Activated T-cell treated with anti-CD3 and anti-CD28 coated beads for 48 hours (primary cell): ENCODE measurements around the gene KRTAP5-6.
"Not testable (repeated sequence)": the region's sequence is repeated elsewhere in the genome, so short reads cannot be mapped to it uniquely, and the experiment has no call there.

Experiments
- DNase-seq: peaks from one replicate; pipeline ENCODE4 v3.0.0-alpha.2; 2020; ENCODE audit warnings: low read depth

The KRTAP5-6 gene

DNA sequence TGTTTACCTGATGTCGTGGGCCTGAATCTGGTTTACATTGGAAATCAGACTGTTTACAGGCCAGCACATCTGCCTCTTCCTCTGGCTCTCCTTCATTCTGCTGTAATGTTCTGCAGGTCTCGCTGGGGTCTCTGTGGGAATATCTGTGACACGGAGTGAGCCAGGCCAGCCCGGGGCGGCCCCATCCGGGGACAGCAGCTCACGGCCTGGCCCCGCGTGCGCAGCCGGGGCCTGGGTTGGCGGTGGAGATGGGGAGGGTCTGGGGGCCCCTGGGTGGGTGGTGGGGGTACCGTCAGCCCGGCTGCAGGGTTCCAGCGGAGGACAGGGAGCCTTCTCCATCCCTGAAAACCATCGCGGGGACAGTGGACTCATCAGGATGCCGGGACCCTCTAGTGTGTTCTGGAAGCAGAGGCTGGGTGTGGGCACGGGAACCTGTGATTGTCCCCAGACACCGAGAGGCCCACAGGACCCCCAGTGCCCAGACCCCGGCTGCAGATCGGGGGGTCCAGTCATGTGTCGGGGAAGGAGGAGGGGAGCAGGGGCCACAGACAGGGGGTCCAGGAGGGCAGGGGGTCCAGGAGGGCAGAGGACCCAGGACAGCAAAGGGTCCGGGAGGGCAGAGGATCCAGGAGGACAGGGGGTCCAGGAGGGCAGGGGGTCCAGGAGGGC, 13.0 kb upstream of the KRTAP5-6 start:
- DNase-seq = not testable (repeated sequence)

DNA sequence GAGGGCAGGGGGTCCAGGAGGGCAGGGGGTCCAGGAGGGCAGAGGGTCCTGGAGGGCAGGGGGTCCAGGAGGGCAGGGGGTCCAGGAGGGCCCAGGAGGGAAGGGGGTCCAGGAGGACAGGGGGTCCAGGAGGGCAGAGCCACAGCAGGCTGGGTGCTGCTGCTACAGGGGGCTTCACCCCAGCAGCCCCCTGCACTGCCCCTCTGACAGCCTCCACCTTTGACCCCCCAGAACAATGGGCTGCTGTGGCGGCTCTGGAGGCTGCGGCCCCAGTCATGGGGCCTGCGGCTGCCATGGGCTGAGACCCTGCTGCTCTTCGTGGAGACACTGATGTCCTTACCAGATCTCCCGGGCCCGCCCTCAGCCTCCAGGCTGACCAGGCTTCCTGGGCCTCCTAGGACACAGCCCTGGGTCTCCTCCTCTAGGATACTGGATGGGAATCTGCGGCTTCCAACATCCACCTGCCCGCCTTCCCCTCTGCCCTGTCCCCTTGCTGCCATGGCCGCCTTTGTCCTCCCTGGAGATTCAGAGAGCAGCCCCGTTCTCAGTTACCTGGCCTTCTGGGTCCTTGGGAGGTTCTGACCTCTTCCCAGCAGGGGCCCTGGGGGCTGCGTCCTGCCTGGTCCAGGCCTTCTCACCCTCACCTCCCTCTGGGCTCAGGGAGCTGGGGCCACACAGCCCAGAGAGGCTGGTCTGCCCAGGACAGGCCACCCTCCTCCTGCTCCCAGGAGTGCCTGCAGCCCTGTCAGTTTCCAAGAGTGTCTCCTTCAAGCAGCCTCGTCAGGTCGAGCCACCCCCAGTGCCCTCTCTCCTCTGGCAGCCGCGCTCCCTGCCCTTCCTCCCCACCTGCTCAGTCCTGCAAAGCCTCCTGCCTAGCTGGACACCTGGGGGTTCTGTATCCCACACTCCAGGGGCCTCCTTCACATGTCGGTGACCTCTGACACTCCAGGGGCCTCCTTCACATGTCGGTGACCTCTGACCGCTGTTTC, 11.8 kb upstream of the KRTAP5-6 start:
- DNase-seq = not testable (repeated sequence)

DNA sequence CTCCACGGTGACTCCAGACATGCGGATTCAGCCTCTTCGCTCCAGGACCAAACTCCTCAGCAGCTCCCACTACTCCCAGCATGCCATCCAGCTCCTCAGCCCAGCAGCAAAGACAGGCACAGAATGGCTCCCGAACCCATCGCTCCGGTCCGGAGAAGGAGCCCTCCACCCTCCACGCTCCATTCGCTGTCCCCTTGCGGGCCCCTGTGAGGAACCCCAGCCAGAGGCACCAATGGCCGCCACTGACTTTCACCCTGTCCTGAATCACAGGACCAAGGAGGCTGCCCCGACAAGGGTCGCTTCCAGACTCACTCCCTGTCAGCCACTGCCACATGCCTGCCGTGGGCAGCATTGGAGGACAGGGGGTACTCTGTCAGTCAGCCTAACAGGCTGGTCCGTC, 10.8 kb upstream of the KRTAP5-6 start:
- not testable (repeated sequence) for DNase-seq

DNA sequence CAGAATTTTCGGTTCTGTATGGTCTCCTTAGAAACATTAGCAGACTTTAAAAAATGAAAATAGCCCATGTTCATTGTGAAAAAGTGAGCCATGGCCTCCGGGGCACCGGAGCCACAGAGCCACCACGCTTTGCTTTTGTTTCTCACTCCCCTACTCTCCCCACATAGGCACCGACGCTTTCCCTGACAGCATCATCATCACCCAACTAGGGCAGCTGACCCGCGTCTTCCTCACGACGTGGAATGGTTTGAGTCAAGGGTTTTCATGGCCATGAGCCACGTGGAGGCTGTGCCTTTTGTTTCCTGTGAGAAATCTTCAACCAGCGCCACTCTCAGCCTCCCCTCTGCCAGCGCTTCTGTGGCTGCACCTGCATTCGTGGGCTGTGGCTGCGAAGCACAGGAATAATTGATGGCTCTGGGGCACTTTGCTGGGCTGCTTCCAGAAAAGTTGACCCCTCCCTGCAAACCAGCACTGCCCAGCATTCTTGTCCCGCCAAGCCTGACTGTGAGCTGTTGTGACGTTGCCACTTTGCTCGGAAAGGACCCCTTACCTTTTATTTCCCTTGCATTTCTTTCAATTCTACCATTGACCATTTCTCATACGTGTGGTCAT, 8.6 kb upstream of the KRTAP5-6 start:
- not testable (repeated sequence) for DNase-seq

DNA sequence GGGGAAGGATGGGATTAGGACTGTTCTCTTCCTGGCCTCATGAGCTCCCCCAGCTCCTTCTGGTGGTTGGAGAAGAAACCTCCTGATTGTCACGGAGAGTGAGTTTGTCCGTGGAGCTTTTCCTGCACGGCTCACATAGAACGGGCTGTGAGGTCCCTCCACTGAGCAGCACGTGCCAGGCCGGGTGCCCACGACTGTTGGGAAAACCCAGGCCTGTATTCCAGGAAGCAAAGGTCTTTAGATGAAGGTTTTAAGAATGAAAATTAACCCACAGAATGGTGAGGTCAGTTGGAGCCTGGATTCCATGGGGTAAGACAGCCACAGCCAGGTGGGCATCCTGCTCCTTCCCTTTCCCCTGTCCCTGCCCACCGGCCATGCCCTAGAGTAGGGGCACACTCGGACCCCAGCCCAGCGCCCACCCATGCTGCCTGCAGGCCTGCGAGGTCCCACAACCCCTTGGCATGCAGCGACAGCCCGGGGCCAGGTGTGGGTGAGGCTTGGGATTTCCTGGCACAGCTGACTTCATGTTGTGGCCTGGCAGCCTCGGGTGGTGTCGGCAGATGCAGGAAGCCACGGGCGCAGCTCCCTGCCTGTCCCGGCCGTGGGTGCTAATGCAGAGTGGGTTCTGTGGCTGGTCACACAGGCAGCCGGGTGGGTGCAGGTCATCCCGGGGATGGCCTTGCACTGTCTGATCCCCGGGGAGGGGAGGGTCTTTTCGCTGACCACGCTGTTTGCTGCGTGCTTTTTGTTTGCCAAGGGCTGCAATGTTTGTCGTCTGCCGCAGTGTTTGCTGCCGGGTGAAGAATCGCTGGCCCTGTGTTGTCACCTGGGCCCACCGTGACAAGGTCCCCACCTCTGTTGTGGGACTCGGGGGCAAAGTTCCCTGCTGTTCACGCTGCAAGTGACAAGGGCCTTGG, 7.5 kb upstream of the KRTAP5-6 start:
- not testable (repeated sequence) for DNase-seq

DNA sequence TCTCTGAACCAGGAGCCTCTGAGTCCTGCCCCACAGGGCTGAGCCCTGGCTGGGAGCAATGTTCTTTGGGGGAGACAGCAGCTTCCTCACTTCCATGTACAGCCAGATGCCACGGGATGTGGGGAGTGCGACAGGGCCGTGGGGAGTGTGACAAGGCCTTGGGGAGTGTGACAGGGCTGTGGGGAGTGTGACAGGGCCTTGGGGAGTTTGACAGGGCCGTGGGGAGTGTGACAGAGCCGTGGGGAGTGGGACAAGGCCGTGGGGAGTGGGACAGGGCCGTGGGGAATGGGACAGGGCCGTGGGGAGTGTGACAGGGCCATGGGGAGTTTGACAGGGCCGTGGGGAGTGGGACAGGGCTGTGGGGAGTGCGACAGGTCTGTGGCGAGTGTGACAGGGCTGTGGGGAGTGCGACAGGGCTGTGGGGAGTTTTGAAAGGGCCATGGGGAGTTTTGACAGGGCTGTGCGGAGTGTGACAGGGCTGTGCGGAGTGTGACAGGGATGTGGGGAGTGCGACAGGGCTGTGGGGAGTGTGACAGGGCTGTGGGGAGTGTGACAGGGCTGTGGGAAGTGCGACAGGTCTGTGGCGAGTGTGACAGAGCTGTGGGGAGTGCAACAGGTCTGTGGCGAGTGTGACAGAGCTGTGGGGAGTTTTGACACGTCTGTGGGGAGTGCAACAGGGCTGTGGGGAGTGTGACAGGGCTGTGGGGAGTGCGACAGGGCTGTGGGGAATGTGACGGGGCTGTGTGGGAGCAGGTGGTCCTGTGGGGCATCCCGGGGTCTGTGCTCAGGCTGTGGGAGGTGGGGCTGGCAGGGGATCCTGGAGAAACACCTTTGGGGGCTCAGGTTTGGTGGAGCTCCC, 6.6 kb upstream of the KRTAP5-6 start:
- DNase-seq = no peak

DNA sequence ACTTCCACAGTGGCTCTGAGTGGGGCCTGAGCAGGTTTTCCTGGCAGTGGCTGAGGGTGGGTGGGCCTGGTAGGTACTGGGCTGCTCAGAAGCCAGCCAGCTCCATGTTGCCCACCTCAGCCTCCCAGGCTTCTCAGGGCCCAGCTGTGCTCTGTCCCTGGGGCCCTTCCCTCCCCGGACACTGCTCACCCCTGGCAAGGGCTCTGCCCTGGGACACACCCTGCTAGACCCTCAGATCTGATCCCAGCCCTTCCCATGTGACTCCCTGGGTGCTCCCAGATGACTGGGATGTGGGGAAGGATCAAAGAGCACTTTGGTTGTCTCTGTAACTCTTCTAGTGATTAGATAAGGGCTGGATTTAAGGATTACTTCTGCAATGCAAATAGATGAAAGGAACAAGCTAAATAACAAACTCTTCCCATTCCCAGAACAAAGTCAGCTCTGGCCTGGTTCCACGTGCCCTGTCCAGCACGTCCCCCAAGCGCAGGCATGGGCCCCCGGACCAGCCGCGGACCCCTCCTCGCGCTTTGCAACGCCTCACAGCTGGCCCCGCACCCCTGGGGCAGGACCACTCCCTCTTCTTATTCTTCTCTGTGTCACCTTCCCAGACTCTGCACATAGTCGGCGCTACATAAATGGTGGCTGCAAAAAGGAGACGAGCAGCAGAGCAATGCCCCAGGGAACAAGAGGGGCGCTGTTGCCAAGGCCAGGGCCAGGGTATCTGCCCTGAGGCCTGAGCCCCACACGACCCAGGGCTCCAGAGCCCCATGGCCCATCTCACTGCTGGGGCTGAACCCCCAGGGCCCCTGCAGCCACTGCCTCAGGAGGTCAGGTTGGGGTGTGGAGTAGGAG, 5.7 kb upstream of the KRTAP5-6 start:
- DNase-seq = no peak

DNA sequence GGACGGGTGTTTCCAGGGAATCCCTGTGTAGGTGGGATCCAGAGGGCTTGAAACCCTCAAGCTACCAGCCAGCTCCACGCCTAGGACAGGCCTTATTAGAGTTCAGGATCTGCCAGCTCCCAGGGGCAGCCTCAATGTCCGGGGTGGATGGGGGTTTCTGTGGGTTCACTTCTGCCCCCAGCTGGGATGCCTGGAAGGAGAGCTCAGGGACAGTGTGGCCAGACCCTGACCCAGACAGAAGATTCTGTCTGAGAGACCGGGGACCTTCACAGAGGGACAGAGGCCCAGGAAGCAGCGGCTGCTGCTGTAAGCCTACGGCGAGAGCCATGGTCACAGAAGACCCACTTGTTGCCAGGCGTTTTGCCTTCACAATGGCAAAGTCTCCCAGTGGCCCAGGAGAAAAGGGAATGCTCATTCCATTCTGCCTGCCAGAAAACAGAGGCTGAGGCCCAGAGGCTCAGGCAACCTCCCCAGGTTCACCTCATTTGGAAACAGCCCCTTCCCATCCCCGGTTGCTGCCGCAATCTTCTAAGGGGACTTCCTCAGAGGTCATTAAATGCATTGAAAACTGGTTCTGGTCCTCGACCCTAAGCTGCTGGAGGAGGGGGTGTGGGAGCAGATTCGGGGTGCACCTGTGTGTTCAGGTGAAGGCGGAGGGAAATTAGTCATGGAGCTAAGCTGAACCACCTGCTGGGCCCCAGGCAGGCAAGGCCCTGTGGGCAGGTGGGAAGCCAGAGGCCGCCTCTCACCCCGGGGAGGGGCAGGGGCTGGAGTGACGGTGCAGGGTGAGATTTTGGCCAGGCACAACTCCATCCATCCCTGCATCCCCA, 4.9 kb upstream of the KRTAP5-6 start:
- no peak for DNase-seq

DNA sequence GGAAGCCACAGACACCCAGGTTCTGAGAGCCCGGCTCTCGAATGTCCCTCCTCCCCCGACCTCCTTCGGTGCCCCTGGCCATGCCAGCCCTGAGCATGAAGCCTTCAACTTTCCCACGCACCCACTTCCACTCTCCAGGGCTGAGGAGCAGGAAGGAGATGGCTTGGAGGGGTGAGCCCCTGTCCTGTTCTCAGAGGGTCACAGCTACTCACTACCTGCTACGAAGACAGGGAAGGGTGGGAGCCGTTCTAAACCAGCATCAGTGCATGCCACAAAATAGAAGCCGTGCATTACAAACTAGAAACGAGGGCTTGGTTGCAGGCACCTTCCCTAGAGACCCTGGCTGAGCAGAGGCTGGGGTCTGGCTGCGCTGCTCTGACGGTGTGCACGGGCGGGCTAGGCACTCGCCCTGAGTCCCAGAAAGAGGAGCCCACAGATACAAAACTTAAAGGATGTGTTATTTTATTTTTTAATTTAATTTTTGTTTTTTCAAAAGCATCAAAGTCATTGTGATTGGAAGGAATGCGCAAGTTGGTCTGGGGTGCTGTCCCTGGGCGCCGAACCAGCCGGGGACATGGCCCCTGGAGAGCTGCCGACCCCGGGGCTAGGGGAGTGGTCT, 4.2 kb upstream of the KRTAP5-6 start:
- no peak for DNase-seq

DNA sequence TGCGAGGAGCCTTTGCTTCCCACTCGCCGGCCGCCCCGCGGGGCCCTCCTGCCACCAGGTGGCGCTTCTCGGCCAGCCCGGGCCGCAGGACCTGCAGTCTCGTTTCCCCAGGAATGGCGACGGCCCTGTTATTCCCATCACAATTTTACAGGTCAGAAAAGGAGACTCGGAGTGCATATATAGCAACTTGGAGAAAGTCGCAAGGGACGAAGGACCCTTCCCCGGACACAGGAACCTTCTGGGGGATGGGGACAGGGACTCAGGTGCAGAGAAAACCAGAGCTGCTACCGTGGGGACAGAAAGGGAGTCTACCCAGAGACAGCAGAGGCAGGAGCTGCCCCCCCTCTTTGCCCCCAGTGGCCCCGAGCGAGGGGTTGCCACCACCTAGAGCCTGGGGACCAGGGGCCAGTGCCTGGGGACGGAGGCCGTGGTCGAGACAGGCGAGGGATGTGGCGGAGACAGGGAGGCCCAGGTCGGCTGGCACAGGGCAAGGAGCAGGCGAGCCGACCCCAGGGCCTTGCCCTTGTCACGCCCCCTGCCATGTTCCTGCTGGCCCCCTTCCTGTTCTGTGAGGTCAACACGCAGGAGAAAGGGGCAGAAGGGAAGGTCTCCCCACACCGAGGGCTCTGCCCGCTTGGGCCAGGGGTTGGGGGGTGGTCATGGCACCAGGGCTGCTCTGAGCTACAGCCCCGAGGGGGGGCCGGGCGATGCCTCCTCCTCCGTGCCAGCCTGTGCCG, 3.5 kb upstream of the KRTAP5-6 start:
- DNase-seq = peak; percentile 78

DNA sequence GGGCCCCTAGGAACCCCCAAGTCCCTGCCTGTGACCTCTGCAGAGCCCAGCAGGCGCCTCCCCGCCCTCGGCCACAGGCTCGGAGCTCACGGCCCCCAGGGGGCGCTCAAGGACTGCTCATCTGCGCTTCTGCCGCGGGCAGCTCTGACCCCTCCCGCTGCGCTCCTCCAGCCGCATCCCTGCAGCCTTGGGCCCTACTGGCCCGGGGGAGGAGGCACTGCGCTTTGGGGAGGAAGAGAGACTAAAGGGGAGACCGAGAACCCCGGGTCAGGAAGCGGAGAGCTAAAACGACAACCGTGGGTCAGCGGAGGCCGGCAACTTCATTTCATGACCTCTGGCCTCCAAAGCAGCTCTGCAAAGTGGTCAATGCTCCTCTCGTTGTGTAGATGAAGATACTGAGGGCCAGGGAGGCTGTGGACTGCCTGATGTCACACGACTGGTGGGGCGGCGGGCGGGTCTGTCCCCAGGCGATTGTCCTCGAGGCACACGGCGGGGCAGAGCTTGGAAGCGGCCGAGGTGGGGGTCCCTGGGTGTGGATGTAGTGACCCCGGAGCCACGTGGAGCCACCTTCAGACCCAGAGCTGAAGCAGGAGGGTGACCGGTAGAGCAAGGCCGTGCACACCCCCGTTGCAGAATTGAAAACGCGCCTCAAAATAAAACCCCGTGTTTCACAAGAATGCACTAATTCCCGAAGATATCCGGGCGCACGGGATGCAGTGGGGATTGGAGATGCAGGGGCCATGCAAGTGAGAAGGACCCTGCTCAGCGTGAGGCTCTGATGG, 2.7 kb upstream of the KRTAP5-6 start:
- peak; percentile 84 for DNase-seq

DNA sequence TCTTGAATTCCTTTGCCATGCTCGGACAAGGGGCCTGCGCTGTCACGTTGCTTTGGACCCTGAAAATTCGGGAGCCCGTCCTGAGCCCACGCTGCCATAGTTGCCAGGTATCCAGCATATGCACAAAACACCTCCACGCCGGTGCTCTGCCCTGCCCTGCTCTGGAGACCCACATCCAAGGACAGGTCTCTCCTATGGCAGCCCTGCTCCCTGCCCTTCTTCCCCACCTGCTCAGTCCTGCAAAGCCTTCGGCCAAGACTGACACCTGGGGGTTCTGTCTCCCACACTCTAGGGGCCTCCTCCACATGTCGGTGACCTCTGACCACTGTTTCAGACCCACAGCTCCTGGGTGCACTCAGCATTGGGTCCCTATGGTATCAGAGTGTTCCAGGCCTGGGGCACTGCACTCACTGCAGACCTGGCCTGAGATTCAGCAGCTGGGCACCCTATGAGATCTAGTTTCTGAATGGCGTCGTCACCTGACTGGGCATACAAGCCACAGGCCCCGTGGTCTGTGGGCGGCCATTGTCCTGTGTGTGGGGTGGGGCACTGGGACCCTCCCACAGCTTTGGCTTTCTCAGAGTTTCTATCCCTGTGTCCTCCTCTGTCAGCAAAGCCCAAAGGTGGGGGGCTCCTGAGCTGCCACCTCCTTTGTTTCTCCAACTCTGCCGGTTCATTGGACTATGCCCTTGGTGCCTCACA, 2.0 kb upstream of the KRTAP5-6 start:
- DNase-seq = no peak

DNA sequence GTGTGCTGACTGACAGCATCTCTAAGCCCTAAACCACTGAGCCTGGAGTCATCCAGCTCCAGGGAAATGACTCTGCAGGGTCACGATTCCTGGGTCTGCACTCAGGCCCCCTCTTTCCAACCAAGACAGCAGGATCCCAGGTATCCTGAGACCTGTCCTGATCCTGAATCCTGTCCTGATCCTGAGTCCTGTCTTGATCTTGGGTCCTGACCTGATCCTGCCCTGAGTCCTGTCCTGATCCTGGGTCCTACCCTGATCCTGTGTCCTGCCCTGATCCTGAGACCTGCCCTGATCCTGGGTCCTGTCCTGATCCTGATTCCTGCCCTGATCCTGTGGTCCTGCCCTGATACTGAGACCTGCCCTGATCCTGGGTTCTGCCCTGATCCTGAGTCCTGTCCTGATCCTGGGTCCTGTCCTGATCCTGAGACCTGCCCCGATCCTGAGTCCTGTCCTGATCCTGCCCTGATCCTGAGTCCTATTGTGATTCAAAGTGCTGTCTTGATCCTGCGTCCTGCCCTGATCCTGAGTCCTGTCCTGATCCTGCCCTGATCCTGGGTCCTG, 1.4 kb upstream of the KRTAP5-6 start:
- no peak for DNase-seq

DNA sequence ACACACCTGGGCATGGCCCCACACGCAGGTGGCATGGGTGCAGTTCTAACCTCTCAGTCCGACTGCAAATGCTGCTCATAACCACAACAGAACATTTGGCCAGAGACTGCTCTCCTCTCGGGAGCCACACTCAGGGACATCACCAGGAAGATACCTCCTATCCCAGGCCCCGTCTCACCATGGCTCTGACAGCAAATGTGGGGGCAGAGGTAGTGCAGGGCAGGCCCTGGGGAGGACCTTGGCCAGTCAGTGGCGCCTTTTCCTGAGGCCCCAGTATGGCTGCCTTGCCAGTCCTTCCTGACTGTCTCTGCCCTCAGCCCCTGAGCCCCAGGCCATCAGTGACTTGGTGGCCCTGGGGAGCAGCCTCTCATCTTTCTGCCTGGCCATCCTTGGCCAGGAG, 2.8 kb downstream of the KRTAP5-6 start:
- no peak for DNase-seq

DNA sequence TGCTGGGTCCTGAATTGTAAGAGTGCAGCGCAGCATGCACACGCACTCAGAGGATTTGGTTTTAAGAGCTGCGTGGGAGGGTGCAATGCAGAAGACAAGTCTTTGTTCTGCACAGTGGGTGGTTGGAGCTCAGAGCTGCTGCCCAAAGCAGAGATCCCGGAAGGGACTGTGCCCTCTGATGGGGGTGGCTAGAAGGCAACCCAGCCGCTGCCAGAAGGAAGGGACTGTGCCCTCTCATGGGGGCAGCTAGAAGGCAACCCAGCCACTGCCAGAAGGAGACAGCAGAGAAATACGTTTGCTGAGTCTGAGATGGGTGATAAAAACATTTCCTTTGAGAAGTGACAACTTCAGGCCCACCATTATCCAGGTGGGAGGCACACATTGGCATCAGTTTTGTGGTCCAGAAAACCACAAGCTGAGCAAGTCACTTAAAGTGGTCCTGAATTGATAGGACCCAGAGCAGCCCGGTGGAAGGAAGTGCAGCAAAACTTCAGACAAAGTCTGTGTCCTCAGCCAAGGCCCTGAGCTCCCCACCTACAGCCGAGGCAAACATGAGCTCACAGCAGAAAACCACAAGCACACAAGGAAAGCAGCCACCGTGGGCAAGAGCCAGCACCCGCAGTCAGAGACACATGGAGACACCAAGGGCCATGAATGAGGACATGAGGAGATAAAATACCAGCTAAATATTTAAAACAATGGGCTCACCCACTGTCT, 4.3 kb downstream of the KRTAP5-6 start:
- DNase-seq = peak; percentile 16
